ENCODE data around the gene TBX21. TPM values are rescaled to one million over a fixed set of nuclear protein-coding genes. Genes with fewer than 3 reads are reported as not detected.

The TBX21 gene
- total RNA-seq, 2 experiments from 2014 or later = 61.7 to 61.9 TPM

- Mint-ChIP-seq H3K27ac (peak overlapping the region; percentile 99), H3K4me3 (peak overlapping the region; percentile 75), H3K9me3 (no peaks in the 10 kb centered on the region), H3K36me3 (peaks cover 7% of the 10 kb centered on the region), H3K27me3 (no peaks in the 10 kb centered on the region), H3K4me1 (peaks cover 80% of the 10 kb centered on the region)
- no peak for DNase-seq
Observed at GRCh38 chr17:47716375-47716774, 16.7 kb upstream of the TBX21 start.

GRCh38 chr17:47717261-47717697 is 15.8 kb upstream of the TBX21 start:
- peaks cover 79% of the 10 kb centered on the region for H3K4me1 Mint-ChIP-seq
- DNase-seq = peak; percentile 63
- no peaks in the 10 kb centered on the region for H3K36me3 Mint-ChIP-seq
- H3K27me3 Mint-ChIP-seq = no peaks in the 10 kb centered on the region
- no peaks in the 10 kb centered on the region for H3K9me3 Mint-ChIP-seq
- peak overlapping the region; percentile 99 for H3K27ac Mint-ChIP-seq
- peak overlapping the region; percentile 75 for H3K4me3 Mint-ChIP-seq

- Mint-ChIP-seq H3K4me3 (peak overlapping the region; percentile 75), H3K9me3 (no peaks in the 10 kb centered on the region), H3K4me1 (peaks cover 78% of the 10 kb centered on the region), H3K27ac (peak overlapping the region; percentile 99), H3K36me3 (no peaks in the 10 kb centered on the region), H3K27me3 (no peaks in the 10 kb centered on the region)
- DNase-seq = peak; percentile 57
Observed at GRCh38 chr17:47717979-47718621, 14.9 kb upstream of the TBX21 start.

GRCh38 chr17:47718634-47719405 is 14.2 kb upstream of the TBX21 start:
- DNase-seq = no peak
- no peaks in the 10 kb centered on the region for H3K36me3 Mint-ChIP-seq
- no peaks in the 10 kb centered on the region for H3K27me3 Mint-ChIP-seq
- H3K4me1 Mint-ChIP-seq = peaks cover 78% of the 10 kb centered on the region
- peak overlapping the region; percentile 75 for H3K4me3 Mint-ChIP-seq
- H3K9me3 Mint-ChIP-seq = no peaks in the 10 kb centered on the region
- H3K27ac Mint-ChIP-seq = peak overlapping the region; percentile 99

- Mint-ChIP-seq H3K27me3 (no peaks in the 10 kb centered on the region), H3K36me3 (no peaks in the 10 kb centered on the region), H3K4me1 (peaks cover 76% of the 10 kb centered on the region), H3K9me3 (no peaks in the 10 kb centered on the region), H3K4me3 (peak overlapping the region; percentile 75), H3K27ac (peak overlapping the region; percentile 99)
- DNase-seq = peak; percentile 86
Observed at GRCh38 chr17:47719411-47720152, 13.5 kb upstream of the TBX21 start.

GRCh38 chr17:47720196-47720595 is 12.8 kb upstream of the TBX21 start:
- peak; percentile 52 for DNase-seq
- peak overlapping the region; percentile 99 for H3K27ac Mint-ChIP-seq
- H3K36me3 Mint-ChIP-seq = no peaks in the 10 kb centered on the region
- H3K9me3 Mint-ChIP-seq = no peaks in the 10 kb centered on the region
- H3K27me3 Mint-ChIP-seq = no peaks in the 10 kb centered on the region
- H3K4me3 Mint-ChIP-seq = peak overlapping the region; percentile 71
- peaks cover 79% of the 10 kb centered on the region for H3K4me1 Mint-ChIP-seq

GRCh38 chr17:47720754-47721533 is 12.1 kb upstream of the TBX21 start:
- Mint-ChIP-seq H3K4me1 (peaks cover 78% of the 10 kb centered on the region), H3K27me3 (no peaks in the 10 kb centered on the region)

GRCh38 chr17:47721725-47722124 is 11.3 kb upstream of the TBX21 start:
- H3K4me1 Mint-ChIP-seq = peaks cover 80% of the 10 kb centered on the region
- peak overlapping the region; percentile 79 for H3K4me3 Mint-ChIP-seq
- no peaks in the 10 kb centered on the region for H3K9me3 Mint-ChIP-seq
- no peak for DNase-seq
- no peaks in the 10 kb centered on the region for H3K36me3 Mint-ChIP-seq
- H3K27me3 Mint-ChIP-seq = no peaks in the 10 kb centered on the region
- H3K27ac Mint-ChIP-seq = peak overlapping the region; percentile 99

More at GRCh38 chr17:47720754-47721533, 12.1 kb upstream of the TBX21 start:
- Mint-ChIP-seq H3K4me3 (peak overlapping the region; percentile 79), H3K9me3 (no peaks in the 10 kb centered on the region), H3K36me3 (no peaks in the 10 kb centered on the region), H3K27ac (peak overlapping the region; percentile 99)
- peak; percentile 98 for DNase-seq

GRCh38 chr17:47724705-47725104 is 8.3 kb upstream of the TBX21 start:
- H3K27ac Mint-ChIP-seq = peak overlapping the region; percentile 30
- H3K9me3 Mint-ChIP-seq = no peaks in the 10 kb centered on the region
- H3K27me3 Mint-ChIP-seq = no peaks in the 10 kb centered on the region
- H3K4me3 Mint-ChIP-seq = no peak overlapping the region
- peaks cover 70% of the 10 kb centered on the region for H3K4me1 Mint-ChIP-seq
- no peak for DNase-seq
- no peaks in the 10 kb centered on the region for H3K36me3 Mint-ChIP-seq

- Mint-ChIP-seq H3K4me3 (no peak overlapping the region), H3K9me3 (no peaks in the 10 kb centered on the region), H3K27me3 (no peaks in the 10 kb centered on the region), H3K36me3 (no peaks in the 10 kb centered on the region), H3K4me1 (peaks cover 69% of the 10 kb centered on the region), H3K27ac (peak overlapping the region; percentile 35)
- no peak for DNase-seq
Observed at GRCh38 chr17:47725446-47726111, 7.5 kb upstream of the TBX21 start.

- Mint-ChIP-seq H3K27me3 (no peaks in the 10 kb centered on the region), H3K36me3 (no peaks in the 10 kb centered on the region), H3K4me1 (peaks cover 71% of the 10 kb centered on the region), H3K4me3 (no peak overlapping the region), H3K9me3 (no peaks in the 10 kb centered on the region), H3K27ac (no peak overlapping the region)
- DNase-seq = no peak
Observed at GRCh38 chr17:47726796-47727703, 6.0 kb upstream of the TBX21 start.

- Mint-ChIP-seq H3K9me3 (no peaks in the 10 kb centered on the region), H3K4me3 (no peak overlapping the region), H3K36me3 (no peaks in the 10 kb centered on the region), H3K27me3 (no peaks in the 10 kb centered on the region), H3K27ac (no peak overlapping the region), H3K4me1 (peaks cover 71% of the 10 kb centered on the region)
- no peak for DNase-seq
Observed at GRCh38 chr17:47727704-47728036, 5.4 kb upstream of the TBX21 start.

- DNase-seq = no peak
- H3K27me3 Mint-ChIP-seq = no peaks in the 10 kb centered on the region
- no peaks in the 10 kb centered on the region for H3K36me3 Mint-ChIP-seq
- no peak overlapping the region for H3K4me3 Mint-ChIP-seq
- peaks cover 71% of the 10 kb centered on the region for H3K4me1 Mint-ChIP-seq
- H3K27ac Mint-ChIP-seq = peak overlapping the region; percentile 52
- no peaks in the 10 kb centered on the region for H3K9me3 Mint-ChIP-seq
Observed at GRCh38 chr17:47728214-47728877, 4.7 kb upstream of the TBX21 start.

Measured in activated naive CD8-positive, alpha-beta T cell treated with anti-CD3 and anti-CD28 coated beads for 36 hours (primary cell).